HG03159 (cell line): ENCODE measurements around the gene MLLT3.

ENCODE experiments used
- ATAC-seq: cut with Tn5 transposase; IDR thresholded peaks from one replicate; pipeline ENCODE4 v1.9.1; 2021; ENCODE audit warnings: mild to moderate bottlenecking, moderate library complexity; ENCODE audit not compliant: unreplicated experiment

The MLLT3 gene

GRCh38 chr9:20480249-20480648, 142.1 kb downstream of the MLLT3 start:
- no peak for ATAC-seq

DNA sequence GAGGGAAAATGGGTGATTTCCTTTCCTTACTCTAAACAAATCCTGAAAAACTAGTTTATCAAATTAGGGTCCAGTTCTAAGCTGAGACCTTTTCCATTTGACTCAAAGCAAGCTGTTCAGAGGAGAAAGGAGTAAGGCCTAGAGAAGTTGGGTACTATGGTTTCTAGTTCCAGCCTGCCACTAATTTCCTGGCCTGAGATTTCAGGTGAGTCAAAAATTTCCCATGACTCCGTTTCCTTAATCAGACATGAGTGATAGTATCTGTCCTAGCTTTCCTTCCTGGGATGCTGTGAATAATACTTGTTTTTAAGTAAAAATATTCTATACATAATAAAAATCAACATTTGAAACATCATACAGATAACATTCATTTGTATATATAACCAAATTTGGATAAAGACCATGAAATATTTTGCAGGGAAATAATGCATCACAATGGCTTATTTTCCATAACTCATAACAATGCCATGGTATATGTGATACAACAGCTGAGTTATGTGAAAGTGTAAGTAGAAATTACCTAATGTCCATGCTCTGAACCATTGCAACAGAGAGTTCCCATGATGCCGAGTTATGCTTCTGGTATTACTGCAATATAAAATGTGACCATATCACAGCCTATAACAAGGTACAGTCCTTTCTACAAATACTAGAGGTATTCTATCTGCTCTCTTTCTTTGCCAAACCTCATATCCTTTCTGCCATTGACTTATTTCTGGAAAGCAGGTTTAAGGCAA, 142.7 kb downstream of the MLLT3 start:
- ATAC-seq, result peak; percentile 91

DNA sequence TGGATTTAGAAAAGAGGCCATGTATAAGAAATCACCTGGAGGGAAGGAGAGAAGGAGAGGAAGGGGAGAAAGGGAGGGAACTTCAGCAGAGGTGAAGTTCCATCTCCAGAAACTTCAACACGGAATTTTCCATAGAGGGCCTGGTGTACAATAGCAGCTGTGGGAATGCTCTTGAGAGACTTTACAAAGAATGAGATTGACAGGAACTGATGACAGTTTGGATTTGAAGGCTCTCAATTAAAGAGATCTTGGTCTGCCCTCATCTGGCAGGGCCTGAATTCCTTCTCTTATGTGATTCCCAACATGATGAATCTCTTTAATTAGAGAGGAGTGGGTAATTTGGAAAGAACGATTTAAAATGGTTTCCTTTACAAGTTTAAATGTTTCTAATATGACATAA, 143.5 kb downstream of the MLLT3 start:
- ATAC-seq, result no peak

GRCh38 chr9:20477940-20478620, 144.2 kb downstream of the MLLT3 start:
- no peak for ATAC-seq

- ATAC-seq, result no peak
Observed at GRCh38 chr9:20476912-20477521, 145.3 kb downstream of the MLLT3 start.

- no peak for ATAC-seq
Observed at GRCh38 chr9:20474496-20474895, 147.8 kb downstream of the MLLT3 start.

GRCh38 chr9:20473515-20474013, 148.7 kb downstream of the MLLT3 start:
- ATAC-seq, result no peak

- ATAC-seq, result no peak
Observed at GRCh38 chr9:20472342-20473045, 149.8 kb downstream of the MLLT3 start.

GRCh38 chr9:20466328-20467008, 155.8 kb downstream of the MLLT3 start:
- ATAC-seq, result no peak

DNA sequence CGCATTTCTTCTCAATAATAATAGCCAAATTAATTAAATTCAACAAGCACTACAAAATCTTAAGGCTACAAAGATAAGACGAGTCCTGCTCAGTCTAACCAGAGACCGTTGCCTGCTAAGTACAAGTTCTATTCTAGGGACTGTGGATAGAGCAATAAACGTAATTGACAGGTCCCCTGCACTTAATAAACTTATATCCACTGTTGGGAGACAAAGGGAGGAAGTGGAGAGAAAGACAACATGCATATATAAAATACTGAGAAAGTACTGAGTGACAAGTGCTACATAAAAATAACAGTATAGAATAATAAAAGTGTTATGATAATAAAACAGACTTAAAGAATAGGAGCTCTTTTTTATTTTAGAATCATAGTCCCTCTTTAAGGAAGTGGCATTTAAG, 158.1 kb downstream of the MLLT3 start:
- ATAC-seq, result no peak

- ATAC-seq, result no peak
Observed at GRCh38 chr9:20463823-20464222, 158.5 kb downstream of the MLLT3 start.

DNA sequence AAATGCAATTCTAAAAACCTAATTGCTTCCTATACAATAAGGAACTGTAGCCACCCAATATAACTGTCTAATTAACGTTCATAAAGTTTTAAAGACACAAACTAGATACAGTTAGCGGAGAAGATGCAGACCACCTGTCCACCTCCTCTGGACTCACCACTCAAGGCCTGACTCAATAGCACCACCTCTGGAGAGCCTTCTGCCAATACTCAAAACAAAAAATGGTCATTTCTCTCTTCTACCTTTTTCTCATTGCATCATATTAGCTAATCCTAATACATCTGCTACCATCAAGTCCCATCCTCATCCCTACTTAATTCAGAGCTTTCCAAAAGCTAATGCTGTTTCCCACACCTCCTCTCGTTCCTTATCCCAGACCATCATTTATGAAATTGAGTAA, 159.9 kb downstream of the MLLT3 start:
- no peak for ATAC-seq

- no peak for ATAC-seq
Observed at GRCh38 chr9:20447291-20447690, 175.0 kb downstream of the MLLT3 start.

- no peak for ATAC-seq
Observed at GRCh38 chr9:20446248-20446647, 176.1 kb downstream of the MLLT3 start.

- no peak for ATAC-seq
Observed at GRCh38 chr9:20442461-20443319, 179.6 kb downstream of the MLLT3 start.

GRCh38 chr9:20441711-20442423, 180.4 kb downstream of the MLLT3 start:
- ATAC-seq, result no peak

GRCh38 chr9:20441166-20441565, 181.1 kb downstream of the MLLT3 start:
- ATAC-seq, result no peak

DNA sequence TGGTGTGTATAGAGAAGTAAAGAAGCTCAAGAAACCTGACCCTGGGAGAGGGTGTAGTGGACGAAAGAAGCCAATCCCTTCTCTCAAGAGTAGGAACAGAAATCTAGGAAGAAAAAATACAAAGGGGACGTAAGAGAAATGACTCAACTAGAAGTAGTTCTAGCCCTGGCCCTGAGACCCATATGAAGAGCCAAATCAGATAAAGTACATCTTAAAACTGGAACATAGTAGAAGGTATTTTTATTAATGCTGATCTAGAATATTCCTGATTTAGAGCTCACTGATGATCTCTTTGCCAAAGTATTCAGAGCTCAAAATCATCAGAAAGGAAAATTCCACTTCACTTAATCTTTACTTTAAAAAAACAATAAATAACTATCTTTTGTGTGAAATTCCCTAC, 184.8 kb downstream of the MLLT3 start:
- ATAC-seq, result no peak

- no peak for ATAC-seq
Observed at GRCh38 chr9:20436476-20437195, 185.7 kb downstream of the MLLT3 start.
